Activated T-helper 2 cell treated with anti-CD3 and anti-CD28 coated beads, Interferon-gamma antibody, Interleukin-2, Interleukin-4, amounts not matched to agents 10 μg/mL and 5 μg/mL and 100 μg/mL, durations not matched to agents 14 hours and 24 hours and 36 hours (primary cell): Measurements from ENCODE around the gene DCAF8L2. TPM values are rescaled to one million over a fixed set of nuclear protein-coding genes. Genes with fewer than 3 reads are reported as not detected.
"Not testable (repeated sequence)": the region's sequence is repeated elsewhere in the genome, so short reads cannot be mapped to it uniquely, and the experiment has no call there.

Experiments
- DNase-seq: peaks from one replicate; pipeline ENCODE4 v3.0.0; 2021; ENCODE audit warnings: low spot score
- H3K27ac Mint-ChIP-seq: one replicate; pipeline ENCODE4 v1.8.0; 2021; ENCODE audit warnings: mixed read lengths
- H3K27me3 Mint-ChIP-seq: one replicate; pipeline ENCODE4 v1.8.0; 2021; ENCODE audit warnings: low read depth, mixed read lengths
- H3K36me3 Mint-ChIP-seq: one replicate; pipeline ENCODE4 v1.8.0; 2021; ENCODE audit warnings: low read depth, mixed read lengths
- H3K4me1 Mint-ChIP-seq: one replicate; pipeline ENCODE4 v1.8.0; 2021; ENCODE audit warnings: low read depth, mixed read lengths
- H3K4me3 Mint-ChIP-seq: one replicate; pipeline ENCODE4 v1.8.0; 2021; ENCODE audit warnings: low read depth, mild to moderate bottlenecking, moderate library complexity, mixed read lengths
- H3K9me3 Mint-ChIP-seq: one replicate; pipeline ENCODE4 v1.8.0; 2021; ENCODE audit warnings: mixed read lengths
- intact Hi-C: fragments of 100-400 bp; cut with micrococcal nuclease; formaldehyde crosslinking; loops from one replicate; pipeline ENCODE4 v1.15.1; 2023
- total RNA-seq: library from RNA; stranded (reverse); gene quantifications from 2 replicates; pipeline ENCODE4 v1.2.3, GENCODE V29; 2022

DCAF8L2 gene
- total RNA-seq: not detected in 2 replicates

GRCh38 chrX:27590044-27590443 is at the start of gene DCAF8L2:
Gene DCAF8L2 (plus strand): TSS chrX:27590344. CDS start chrX:27746896, 156,552 bp downstream.
- Mint-ChIP-seq H3K27me3 (no peaks in the 10 kb centered on the region), H3K27ac (no peak within 1 kb of the TSS), H3K4me1 (no peaks in the 10 kb centered on the region), H3K9me3 (peaks cover 8% of the 10 kb centered on the region), H3K4me3 (no peak within 1 kb of the TSS), H3K36me3 (no peaks in the 10 kb centered on the region)
- DNase-seq: no peak
- intact Hi-C loops: no loop called here

GRCh38 chrX:27541161-27541560 is 49.0 kb upstream of the DCAF8L2 start:
- H3K27me3 Mint-ChIP-seq, H3K4me1 Mint-ChIP-seq, H3K36me3 Mint-ChIP-seq, intact Hi-C loops, H3K4me3 Mint-ChIP-seq, DNase-seq, H3K9me3 Mint-ChIP-seq, H3K27ac Mint-ChIP-seq: not testable (repeated sequence)

- intact Hi-C loops: no loop called here
- Mint-ChIP-seq H3K36me3 (no peaks in the 10 kb centered on the region), H3K9me3 (peaks cover 3% of the 10 kb centered on the region), H3K27ac (no peak overlapping the region), H3K4me3 (no peak overlapping the region), H3K4me1 (no peaks in the 10 kb centered on the region), H3K27me3 (no peaks in the 10 kb centered on the region)
- DNase-seq: no peak
Measured at GRCh38 chrX:27548624-27549023, 41.5 kb upstream of the DCAF8L2 start.

DNA sequence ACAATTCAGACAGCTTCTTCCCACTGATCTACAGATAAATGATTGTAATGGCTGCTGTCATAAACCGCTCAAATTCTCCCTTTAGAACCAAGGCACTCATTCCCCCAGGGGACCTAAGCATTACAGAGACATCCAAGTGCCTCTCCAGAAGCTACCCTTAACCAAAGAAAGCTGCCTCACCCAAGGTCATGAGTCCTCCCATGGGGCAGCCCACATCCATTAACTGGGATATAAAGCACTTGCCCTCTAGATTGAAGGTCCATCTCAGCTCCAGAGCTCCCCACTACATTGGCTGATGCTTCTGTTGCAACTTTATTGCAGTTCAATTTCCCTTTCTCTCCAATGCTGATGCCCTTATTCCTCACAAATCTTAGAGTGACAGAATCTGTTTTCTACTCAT is 40.5 kb upstream of the DCAF8L2 start:
- Mint-ChIP-seq H3K36me3 (no peaks in the 10 kb centered on the region), H3K4me3 (no peak overlapping the region), H3K27ac (no peak overlapping the region), H3K27me3 (no peaks in the 10 kb centered on the region), H3K9me3 (peaks cover 3% of the 10 kb centered on the region), H3K4me1 (no peaks in the 10 kb centered on the region)
- DNase-seq: no peak
- intact Hi-C loops: no loop called here

DNA sequence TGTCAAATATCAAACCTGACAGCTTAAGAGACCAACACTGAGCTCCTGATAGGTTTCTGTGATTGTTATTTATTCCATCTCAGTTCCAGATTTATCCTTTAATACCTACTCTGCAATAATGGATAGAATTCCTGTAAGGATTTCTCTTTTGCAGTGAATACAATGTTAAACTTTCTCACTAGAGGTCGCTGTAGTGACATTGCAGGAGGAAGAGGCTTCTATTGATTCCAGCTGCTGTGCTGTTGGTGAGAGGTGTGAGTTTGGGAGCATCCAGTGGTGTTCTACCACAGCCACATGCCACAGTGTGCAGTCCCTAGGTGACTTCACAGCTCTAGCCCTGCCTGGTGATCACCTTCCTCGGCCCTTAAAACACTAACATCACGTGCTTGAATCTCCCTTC is 34.6 kb upstream of the DCAF8L2 start:
- Mint-ChIP-seq H3K4me1 (no peaks in the 10 kb centered on the region), H3K4me3 (no peak overlapping the region), H3K36me3 (no peaks in the 10 kb centered on the region), H3K27ac (no peak overlapping the region), H3K27me3 (no peaks in the 10 kb centered on the region), H3K9me3 (peaks cover 2% of the 10 kb centered on the region)
- intact Hi-C loops: no loop called here
- no peak for DNase-seq

DNA sequence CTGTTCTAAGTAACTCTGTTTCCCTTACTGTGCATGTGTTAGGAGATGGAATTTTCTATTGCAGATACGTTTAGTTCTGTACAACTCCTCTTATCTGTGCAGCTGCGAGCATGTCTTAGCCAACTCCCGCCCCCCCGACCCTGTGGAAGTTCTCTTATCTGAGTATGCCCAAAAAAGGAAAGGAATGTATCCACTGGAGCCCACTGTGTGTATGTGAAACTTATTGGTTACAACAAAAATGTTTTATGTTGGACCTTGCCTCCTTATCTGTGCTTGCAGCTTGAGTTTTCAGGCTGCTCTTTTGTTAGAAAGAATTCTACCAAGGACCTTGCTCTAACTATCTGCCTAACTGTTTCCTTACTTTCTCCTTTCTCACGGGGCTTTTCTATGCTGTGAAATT is 24.2 kb upstream of the DCAF8L2 start:
- no peak overlapping the region for H3K27ac Mint-ChIP-seq
- no peaks in the 10 kb centered on the region for H3K9me3 Mint-ChIP-seq

DNA sequence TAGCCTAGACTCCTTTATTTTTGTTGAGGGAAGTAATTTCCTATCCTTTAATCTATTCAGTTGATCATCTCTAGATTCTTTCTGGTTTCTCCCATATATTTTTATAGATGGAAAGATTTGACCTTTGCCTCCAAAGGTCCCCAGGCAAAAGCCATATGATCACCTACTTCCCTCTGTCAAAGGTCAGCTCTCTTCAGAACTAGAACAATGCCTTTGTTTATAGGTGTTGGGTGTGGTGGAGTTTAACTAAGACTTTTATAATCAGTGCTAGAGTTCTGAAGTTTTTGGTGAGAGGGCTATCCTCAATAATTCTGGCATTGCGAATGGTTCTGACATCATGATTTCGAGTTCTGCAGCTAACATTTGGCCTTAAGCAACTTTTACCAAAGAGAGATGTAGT is 19.0 kb upstream of the DCAF8L2 start:
- Mint-ChIP-seq H3K9me3 (no peaks in the 10 kb centered on the region), H3K4me3 (no peak overlapping the region), H3K27me3 (no peaks in the 10 kb centered on the region), H3K36me3 (no peaks in the 10 kb centered on the region), H3K27ac (no peak overlapping the region), H3K4me1 (no peaks in the 10 kb centered on the region)
- no peak for DNase-seq
- intact Hi-C loops: no loop called here

More for the DNA sequence above, 24.2 kb upstream of the DCAF8L2 start:
- no peak for DNase-seq
- no peak overlapping the region for H3K4me3 Mint-ChIP-seq
- H3K36me3 Mint-ChIP-seq: no peaks in the 10 kb centered on the region
- H3K27me3 Mint-ChIP-seq: no peaks in the 10 kb centered on the region
- intact Hi-C loops: no loop called here
- H3K4me1 Mint-ChIP-seq: no peaks in the 10 kb centered on the region

DNA sequence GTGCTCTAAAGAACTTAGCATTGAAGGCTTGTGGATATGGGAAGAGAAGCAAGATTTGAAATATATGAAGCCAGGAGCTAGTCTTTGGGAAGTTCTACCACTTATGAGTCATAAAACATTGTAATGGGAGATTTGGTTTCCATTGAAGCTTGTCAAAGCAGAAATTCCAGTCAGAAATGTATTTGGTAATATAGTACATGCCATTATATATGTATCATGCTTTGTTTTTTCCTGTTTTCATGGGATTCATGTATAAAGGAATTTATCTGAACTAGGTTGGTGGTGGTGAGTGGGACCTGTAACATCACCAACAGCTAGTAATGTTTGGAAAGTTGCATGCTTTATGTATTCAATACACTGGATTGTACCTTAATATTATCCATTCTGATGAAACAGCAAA is 14.6 kb upstream of the DCAF8L2 start:
- no peak overlapping the region for H3K4me3 Mint-ChIP-seq
- H3K9me3 Mint-ChIP-seq: no peaks in the 10 kb centered on the region
- no peaks in the 10 kb centered on the region for H3K4me1 Mint-ChIP-seq
- H3K27ac Mint-ChIP-seq: no peak overlapping the region
- no peak for DNase-seq
- intact Hi-C loops: no loop called here
- H3K27me3 Mint-ChIP-seq: no peaks in the 10 kb centered on the region
- no peaks in the 10 kb centered on the region for H3K36me3 Mint-ChIP-seq

DNA sequence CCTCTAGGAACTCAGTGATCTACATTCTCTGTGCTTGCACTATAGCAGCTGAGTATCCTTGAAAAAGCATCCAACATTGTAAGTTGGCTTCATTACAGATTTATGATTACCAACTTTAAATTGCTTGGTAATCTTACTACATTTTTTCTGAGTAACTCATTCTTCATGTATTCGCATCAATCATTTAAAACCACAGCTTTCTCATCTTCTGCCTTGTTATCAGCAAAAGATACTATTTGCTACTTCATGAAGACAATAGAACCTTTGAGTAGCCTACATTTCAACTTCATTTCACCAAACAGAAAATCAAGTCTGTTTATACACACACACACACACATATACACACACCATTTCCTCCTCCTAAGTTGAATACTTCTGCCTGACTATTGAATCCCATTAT is 6.2 kb upstream of the DCAF8L2 start:
- H3K27ac Mint-ChIP-seq: no peak overlapping the region
- H3K9me3 Mint-ChIP-seq: peaks cover 9% of the 10 kb centered on the region
- no peaks in the 10 kb centered on the region for H3K36me3 Mint-ChIP-seq
- intact Hi-C loops: no loop called here
- DNase-seq: no peak
- H3K4me3 Mint-ChIP-seq: no peak overlapping the region
- no peaks in the 10 kb centered on the region for H3K27me3 Mint-ChIP-seq
- no peaks in the 10 kb centered on the region for H3K4me1 Mint-ChIP-seq

- Mint-ChIP-seq H3K36me3 (no peaks in the 10 kb centered on the region), H3K27me3 (no peaks in the 10 kb centered on the region), H3K4me1 (no peaks in the 10 kb centered on the region), H3K27ac (no peak overlapping the region), H3K9me3 (peaks cover 4% of the 10 kb centered on the region), H3K4me3 (no peak overlapping the region)
- no peak for DNase-seq
- intact Hi-C loops: no loop called here
Measured at GRCh38 chrX:27591938-27592337, 1.8 kb downstream of the DCAF8L2 start.

DNA sequence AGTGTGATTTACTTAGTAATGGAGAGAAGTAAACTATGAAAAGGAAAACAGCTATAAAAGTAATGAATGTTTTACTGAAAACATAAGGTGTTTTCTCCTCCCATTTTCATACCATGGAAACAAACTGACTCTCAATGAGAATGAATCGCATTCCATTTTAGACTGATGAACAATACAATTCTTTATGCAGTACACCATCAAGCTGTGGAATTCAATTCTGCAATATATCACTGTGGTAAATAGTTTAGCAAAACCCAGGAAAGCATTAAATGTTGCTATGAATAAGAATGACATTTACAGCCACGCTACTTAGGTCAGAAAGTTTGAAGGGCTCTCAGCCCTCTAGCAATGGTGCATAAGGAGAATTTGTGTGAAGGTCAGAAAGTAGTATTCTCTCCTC is 7.4 kb downstream of the DCAF8L2 start:
- no peak for DNase-seq
- Mint-ChIP-seq H3K27me3 (no peaks in the 10 kb centered on the region), H3K9me3 (peaks cover 4% of the 10 kb centered on the region), H3K27ac (no peak overlapping the region), H3K4me3 (no peak overlapping the region), H3K36me3 (no peaks in the 10 kb centered on the region), H3K4me1 (no peaks in the 10 kb centered on the region)
- intact Hi-C loops: no loop called here

DNA sequence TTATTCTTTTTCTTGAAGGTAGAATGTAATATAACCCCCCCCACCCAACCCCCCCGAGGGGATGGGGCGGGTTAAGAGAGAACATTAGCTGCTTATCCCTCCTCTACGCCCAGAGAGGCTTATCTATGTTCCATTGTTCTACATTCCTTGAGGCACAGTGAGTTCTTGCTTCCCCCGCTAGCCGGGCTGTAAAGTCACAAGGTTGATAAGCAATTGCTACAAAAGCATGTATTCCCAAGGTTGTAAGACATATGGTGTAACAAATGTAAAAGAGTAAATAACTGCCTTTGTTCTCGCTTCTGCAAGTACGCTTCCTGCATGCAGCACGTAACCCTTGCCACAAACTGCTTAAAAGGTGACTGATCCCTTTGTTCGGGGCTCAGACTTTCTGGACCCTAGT is 8.2 kb downstream of the DCAF8L2 start:
- Mint-ChIP-seq H3K27me3 (no peaks in the 10 kb centered on the region), H3K4me3 (no peak overlapping the region), H3K36me3 (no peaks in the 10 kb centered on the region), H3K27ac (no peak overlapping the region), H3K9me3 (no peaks in the 10 kb centered on the region), H3K4me1 (no peaks in the 10 kb centered on the region)
- intact Hi-C loops: no loop called here
- no peak for DNase-seq

GRCh38 chrX:27599928-27600327 is 9.8 kb downstream of the DCAF8L2 start:
- Mint-ChIP-seq H3K36me3 (no peaks in the 10 kb centered on the region), H3K4me1 (no peaks in the 10 kb centered on the region), H3K9me3 (no peaks in the 10 kb centered on the region), H3K27me3 (no peaks in the 10 kb centered on the region), H3K4me3 (no peak overlapping the region), H3K27ac (no peak overlapping the region)
- DNase-seq: no peak
- intact Hi-C loops: no loop called here

DNA sequence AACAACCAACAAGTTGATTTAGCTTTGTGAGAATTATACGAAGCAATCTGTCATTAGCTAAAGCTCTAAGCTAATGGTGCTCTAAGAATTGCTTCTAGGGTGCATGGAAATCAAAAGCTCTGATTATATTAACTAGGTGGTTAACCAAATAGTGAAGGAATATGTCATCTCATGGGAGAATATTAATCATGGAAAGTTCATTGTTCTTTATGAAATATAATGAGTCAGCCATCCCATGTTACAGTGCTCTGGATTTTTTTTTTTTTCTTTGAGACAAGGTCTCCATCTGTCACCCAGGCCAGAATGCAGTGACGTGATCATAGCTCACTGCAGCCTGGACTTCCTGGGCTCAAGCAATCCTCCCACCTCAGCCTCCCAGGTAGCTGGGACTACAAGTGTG is 10.5 kb downstream of the DCAF8L2 start:
- intact Hi-C loops: no loop called here
- Mint-ChIP-seq H3K27ac (no peak overlapping the region), H3K9me3 (peaks cover 2% of the 10 kb centered on the region), H3K4me3 (no peak overlapping the region), H3K4me1 (no peaks in the 10 kb centered on the region), H3K36me3 (no peaks in the 10 kb centered on the region), H3K27me3 (no peaks in the 10 kb centered on the region)
- DNase-seq: no peak
